ENCODE measurements around the gene NOA1. TPM values are rescaled to one million over a fixed set of nuclear protein-coding genes. Genes with fewer than 3 reads are reported as not detected.

The NOA1 gene
- total and polyA plus RNA-seq, 2 of the 8 experiments (the other 6 are each of a cell fraction or from before 2014, with no cell fraction given) = 24.3 to 28.1 TPM

GRCh38 chr4:56959100-56959499, 18.3 kb downstream of the NOA1 start:
- FAIRE-seq (no peak), DNase-seq (ENCODE audit: low read depth in 1 of 2, low spot score in 2 of 2) (no peak)
- H4K20me1 ChIP-seq (replicated peaks in 1 of 2; ENCODE audit: control insufficient read depth in 1 of 2, insufficient read depth in 2 of 2, low read length in 2 of 2) = no peaks in the 10 kb centered on the region
- POLR2A ChIA-PET (ENCODE audit: partially characterized antibody) = interaction anchor here (5.3 kb wide), 1 partner anchor 18 kb away, joined by 40 read pairs; the partner anchor contains the start of genes NOA1 and POLR2B
- no peaks in the 10 kb centered on the region for H3K79me2 ChIP-seq (ENCODE audit: control insufficient read depth in 1 of 2, insufficient read depth in 2 of 2, low read length in 2 of 2)
- H4K91ac ChIP-seq (replicated peaks; ENCODE audit: insufficient read length, low read length) = no peak overlapping the region
- H3K23ac ChIP-seq (ENCODE audit: insufficient read length) = no peak overlapping the region
- H3K18ac ChIP-seq (ENCODE audit: extremely low read depth, low read length) = no peak overlapping the region
- H3K36me3 ChIP-seq (ENCODE audit: control insufficient read depth in 2 of 4, insufficient read depth in 4 of 4, low read length in 3 of 4) = peaks cover 3 to 20% (median 9%) of the 10 kb centered on the region in 4 experiments; a peak in 6 of 8 replicates
- H3K9ac ChIP-seq (replicated peaks in 1 of 4; ENCODE audit: extremely low read depth in 1 of 4, low read depth in 3 of 4, low read length in 3 of 4) = no peak overlapping the region
- no peak overlapping the region for H3K4me3 ChIP-seq (ENCODE audit: extremely low read depth in 1 of 4, insufficient read depth in 2 of 4, low read depth in 3 of 4, low read length in 4 of 4)
- H3K56ac ChIP-seq (replicated peaks; ENCODE audit: insufficient read length, low read depth, low read length) = no peak overlapping the region
- no peak overlapping the region for H2BK12ac ChIP-seq (ENCODE audit: low read depth, low read length)
- H3K14ac ChIP-seq (ENCODE audit: insufficient read length) = no peak overlapping the region
- H3K4me1 ChIP-seq (replicated peaks in 1 of 4; ENCODE audit: control insufficient read depth in 3 of 4, insufficient read depth in 4 of 4, low read length in 3 of 4) = no peaks in the 10 kb centered on the region
- H3K9me3 ChIP-seq (ENCODE audit: insufficient read depth in 2 of 2, low read depth in 1 of 2, low read length in 1 of 2) = no peaks in the 10 kb centered on the region
- H2BK20ac ChIP-seq (ENCODE audit: low read length) = no peak overlapping the region
- CTCF ChIA-PET (ENCODE audit: partially characterized antibody) = interaction anchor here (0.5 to 1.2 kb wide), 6 partner anchors 11 to 324 kb away, joined by 3 to 4 read pairs (median 4); no protein-coding TSS in a partner anchor
- H2AK5ac ChIP-seq (ENCODE audit: low read depth, low read length) = no peak overlapping the region
- no peaks in the 10 kb centered on the region for H3K79me1 ChIP-seq (ENCODE audit: low read depth, low read length)
- H3K4ac ChIP-seq (replicated peaks; ENCODE audit: insufficient read length, low read depth, low read length) = no peak overlapping the region
- H2AFZ ChIP-seq (ENCODE audit: low read length) = no peak overlapping the region
- no peak overlapping the region for H4K8ac ChIP-seq (ENCODE audit: extremely low read depth, insufficient read depth, low read length)
- H4K5ac ChIP-seq (ENCODE audit: insufficient read length, low read depth, low read length) = no peak overlapping the region
- H3K27me3 ChIP-seq (replicated peaks in 1 of 4; ENCODE audit: control insufficient read depth in 3 of 4, extremely low read depth in 1 of 4, insufficient read depth in 3 of 4, low read length in 3 of 4) = no peaks in the 10 kb centered on the region
- H2BK120ac ChIP-seq (replicated peaks; ENCODE audit: low read depth, low read length) = no peak overlapping the region
- H3K4me2 ChIP-seq (ENCODE audit: insufficient read depth in 1 of 2, low read depth in 2 of 2, low read length in 2 of 2) = no peak overlapping the region
- no peak overlapping the region for H2BK15ac ChIP-seq (ENCODE audit: low read length)
- no peak overlapping the region for H3K27ac ChIP-seq (ENCODE audit: low read depth, low read length)
- H2BK5ac ChIP-seq (ENCODE audit: low read depth, low read length) = no peak overlapping the region
- 83% methylated on average over 1 of the region's 1 CpG; no CpG with 5 or more reads in 1 of the 2 experiments for WGBS, 2 experiments (ENCODE audit: extremely low coverage in 1 of 2, insufficient coverage in 1 of 2, insufficient read length in 1 of 2, insufficient replicate concordance in 2 of 2, low coverage in 1 of 2, low lambda C conversion rate in 2 of 2, missing lambda C conversion rate in 1 of 2)
- H3K23me2 ChIP-seq (ENCODE audit: low read depth, low read length) = no peaks in the 10 kb centered on the region
- TF ChIP-seq NRF1 (IDR thresholded peaks at IDR 0.05; ENCODE audit: low read depth, low read length) (no peak), RBBP5 (IDR thresholded peaks at IDR 0.05; ENCODE audit: borderline replicate concordance, low read depth, low read length) (no peak), SP2 (IDR thresholded peaks at IDR 0.05; ENCODE audit: low read length) (no peak), POLR2A (IDR thresholded peaks at IDR 0.05; ENCODE audit: control extremely low read depth in 1 of 2, low read depth in 2 of 2, low read length in 2 of 2) (no peak), EGR1 (IDR thresholded peaks at IDR 0.05; ENCODE audit: borderline replicate concordance, low read depth, low read length) (no peak), SP1 (IDR thresholded peaks at IDR 0.05; ENCODE audit: low read depth, low read length) (no peak), CBX8 (IDR thresholded peaks at IDR 0.05; ENCODE audit: borderline replicate concordance, low read depth, low read length) (no peak), HDAC2 (IDR thresholded peaks at IDR 0.05; ENCODE audit: borderline replicate concordance in 1 of 2, low read depth in 2 of 2, low read length in 2 of 2) (no peak)

Measured in H1 (cell line).